Progenitor cell of endocrine pancreas (in vitro differentiated cells): Measurements from ENCODE around the gene PLXDC2. TPM values are rescaled to one million over a fixed set of nuclear protein-coding genes. Genes with fewer than 3 reads are reported as not detected.

Experiments
- DNase-seq: peaks from one replicate; pipeline ENCODE4 v3.0.0; 2021; ENCODE audit warnings: low spot score; ENCODE audit not compliant: unreplicated experiment
- H3K27ac Mint-ChIP-seq: 2 replicates; pipeline ENCODE4 v1.8.0; 2021; ENCODE audit warnings: mild to moderate bottlenecking, moderate library complexity, mixed read lengths
- H3K27me3 Mint-ChIP-seq: 2 replicates; pipeline ENCODE4 v1.8.0; 2021; ENCODE audit warnings: mixed read lengths
- H3K36me3 Mint-ChIP-seq: 2 replicates; pipeline ENCODE4 v1.8.0; 2022; ENCODE audit warnings: mixed read lengths; ENCODE audit not compliant: insufficient read depth
- H3K4me1 Mint-ChIP-seq: 2 replicates; pipeline ENCODE4 v1.8.0; 2021; ENCODE audit warnings: low read depth, mixed read lengths
- H3K4me3 Mint-ChIP-seq: 2 replicates; pipeline ENCODE4 v1.8.0; 2021; ENCODE audit warnings: low read depth, mild to moderate bottlenecking, moderate library complexity, mixed read lengths
- H3K9me3 Mint-ChIP-seq: 2 replicates; pipeline ENCODE4 v1.8.0; 2021; ENCODE audit warnings: low read depth, mixed read lengths
- total RNA-seq: library from RNA; stranded (reverse); gene quantifications from 2 replicates; pipeline ENCODE4 v1.2.1, GENCODE V29; 2021
- TF ChIP-seq, protein P1 (sequence below): fragments of 200-600 bp; sonication (generic); IDR thresholded peaks from one replicate; pipeline ENCODE4 v1.5.0; 2021; ENCODE audit warnings: antibody characterized with exemption, mild to moderate bottlenecking; ENCODE audit not compliant: unreplicated experiment

PLXDC2 gene
- total RNA-seq, 1 donor from 2014 or later = 44.3 TPM

DNA sequence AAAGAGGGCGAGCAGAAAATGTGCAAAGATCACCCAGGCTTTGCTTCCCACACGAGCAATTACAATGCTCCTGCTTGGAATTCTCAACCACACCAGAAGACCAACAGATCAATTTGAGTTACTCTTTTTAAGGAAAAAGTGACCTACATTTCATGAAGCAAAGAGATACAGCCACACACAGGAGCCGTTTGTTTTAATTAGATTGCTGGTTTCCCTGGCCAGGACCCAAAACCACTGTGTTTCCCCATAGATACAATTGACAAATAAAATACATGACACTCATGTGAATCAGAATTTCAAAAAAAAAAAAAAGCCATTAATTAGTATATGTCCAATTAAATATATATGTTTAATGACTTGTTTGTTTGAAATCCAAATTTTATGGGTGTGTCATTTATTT is 458.3 kb downstream of the PLXDC2 start:
- Mint-ChIP-seq H3K9me3 (peaks cover 4% of the 10 kb centered on the region), H3K4me3 (no peak overlapping the region), H3K27me3 (no peaks in the 10 kb centered on the region), H3K36me3 (peaks cover 14% of the 10 kb centered on the region), H3K27ac (no peak overlapping the region), H3K4me1 (peaks cover 40% of the 10 kb centered on the region)
- no peak for DNase-seq
- TF ChIP-seq, protein P1, sequence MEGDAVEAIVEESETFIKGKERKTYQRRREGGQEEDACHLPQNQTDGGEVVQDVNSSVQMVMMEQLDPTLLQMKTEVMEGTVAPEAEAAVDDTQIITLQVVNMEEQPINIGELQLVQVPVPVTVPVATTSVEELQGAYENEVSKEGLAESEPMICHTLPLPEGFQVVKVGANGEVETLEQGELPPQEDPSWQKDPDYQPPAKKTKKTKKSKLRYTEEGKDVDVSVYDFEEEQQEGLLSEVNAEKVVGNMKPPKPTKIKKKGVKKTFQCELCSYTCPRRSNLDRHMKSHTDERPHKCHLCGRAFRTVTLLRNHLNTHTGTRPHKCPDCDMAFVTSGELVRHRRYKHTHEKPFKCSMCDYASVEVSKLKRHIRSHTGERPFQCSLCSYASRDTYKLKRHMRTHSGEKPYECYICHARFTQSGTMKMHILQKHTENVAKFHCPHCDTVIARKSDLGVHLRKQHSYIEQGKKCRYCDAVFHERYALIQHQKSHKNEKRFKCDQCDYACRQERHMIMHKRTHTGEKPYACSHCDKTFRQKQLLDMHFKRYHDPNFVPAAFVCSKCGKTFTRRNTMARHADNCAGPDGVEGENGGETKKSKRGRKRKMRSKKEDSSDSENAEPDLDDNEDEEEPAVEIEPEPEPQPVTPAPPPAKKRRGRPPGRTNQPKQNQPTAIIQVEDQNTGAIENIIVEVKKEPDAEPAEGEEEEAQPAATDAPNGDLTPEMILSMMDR = no peak

DNA sequence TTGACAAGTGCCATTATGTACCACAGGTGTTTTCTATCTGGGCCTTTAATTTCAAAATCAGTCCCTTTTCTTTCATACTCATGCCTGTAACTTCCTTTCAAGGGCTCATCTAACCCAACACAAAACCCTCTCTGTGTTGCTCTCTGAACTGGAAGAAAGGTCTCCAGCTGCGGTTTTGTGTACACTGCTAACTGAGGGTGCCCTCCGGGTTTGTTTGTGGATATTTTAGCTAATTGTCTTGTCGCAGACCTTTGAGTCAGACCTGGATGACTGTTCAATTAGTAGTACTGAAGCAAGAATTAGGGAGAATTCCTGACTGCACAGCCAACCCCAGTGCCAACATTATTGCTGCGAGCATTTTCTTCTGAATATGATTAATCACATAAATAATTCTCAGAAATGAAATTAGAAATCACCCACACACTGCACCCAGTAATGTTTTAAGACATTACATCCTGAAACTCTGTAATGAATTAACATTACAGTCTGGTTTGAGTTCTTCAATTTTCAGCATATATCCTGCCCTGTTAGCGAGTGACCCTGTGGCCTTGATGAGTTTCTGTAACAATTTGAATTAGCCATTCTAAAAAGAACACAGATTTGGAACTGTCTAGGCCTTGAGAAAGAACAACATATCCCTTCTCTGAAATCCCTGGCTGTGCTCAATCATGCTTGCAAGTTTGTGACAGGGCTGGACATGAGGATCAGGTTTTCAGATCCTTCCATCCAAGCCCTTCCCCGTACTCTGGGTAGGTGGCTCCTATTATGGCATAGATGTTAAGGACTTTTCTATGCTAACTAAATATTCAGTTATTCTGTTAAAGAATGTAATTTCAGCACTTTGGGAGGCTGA is 460.1 kb downstream of the PLXDC2 start:
- peaks cover 35% of the 10 kb centered on the region for H3K4me1 Mint-ChIP-seq
- H3K27me3 Mint-ChIP-seq = no peaks in the 10 kb centered on the region
- no peak overlapping the region for H3K4me3 Mint-ChIP-seq
- H3K27ac Mint-ChIP-seq = peak overlapping the region; percentile 54
- H3K36me3 Mint-ChIP-seq = peaks cover 17% of the 10 kb centered on the region
- TF ChIP-seq, protein P1 = no peak
- no peak for DNase-seq
- peaks cover 4% of the 10 kb centered on the region for H3K9me3 Mint-ChIP-seq

DNA sequence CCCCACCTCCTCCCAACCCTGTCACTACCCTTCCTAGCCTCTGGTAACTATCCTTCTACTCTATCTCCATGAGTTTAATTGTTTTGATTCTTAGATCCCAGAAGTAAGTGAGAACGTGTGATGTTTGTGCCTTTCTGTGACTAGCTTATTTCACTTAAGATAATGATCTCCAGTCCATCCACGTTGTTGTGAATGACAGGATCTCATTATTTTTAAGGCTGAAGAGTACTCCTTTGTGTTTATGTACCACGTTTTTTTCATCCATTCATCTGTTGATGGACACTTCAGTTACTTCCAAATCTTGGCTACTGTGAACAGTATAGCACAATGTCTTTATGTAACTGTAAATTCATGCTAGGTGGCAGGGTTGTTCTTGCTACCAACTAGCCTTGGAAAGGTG is 461.6 kb downstream of the PLXDC2 start:
- no peaks in the 10 kb centered on the region for H3K27me3 Mint-ChIP-seq
- TF ChIP-seq, protein P1 = no peak
- peaks cover 25% of the 10 kb centered on the region for H3K4me1 Mint-ChIP-seq
- no peak overlapping the region for H3K27ac Mint-ChIP-seq
- peaks cover 17% of the 10 kb centered on the region for H3K36me3 Mint-ChIP-seq
- H3K4me3 Mint-ChIP-seq = no peak overlapping the region
- DNase-seq = no peak
- H3K9me3 Mint-ChIP-seq = peaks cover 4% of the 10 kb centered on the region

DNA sequence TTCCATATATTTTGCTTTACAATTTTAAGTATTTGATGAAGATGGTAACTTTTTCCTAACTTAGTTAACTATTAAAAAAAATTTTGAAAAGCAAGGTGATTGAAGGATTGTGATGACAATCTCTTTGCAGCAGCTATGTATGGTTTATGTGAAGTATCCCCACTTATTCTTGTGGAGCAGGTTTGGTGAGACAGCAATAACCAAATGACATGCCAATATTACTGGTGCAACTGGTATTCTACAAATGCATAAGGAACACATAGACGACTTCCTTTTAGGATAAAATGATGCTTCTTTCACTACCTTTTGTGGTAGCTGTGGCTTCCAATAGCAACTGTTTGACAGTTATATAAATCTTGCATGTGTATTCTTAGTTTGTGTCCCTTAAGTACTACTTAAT is 465.3 kb downstream of the PLXDC2 start:
- peaks cover 3% of the 10 kb centered on the region for H3K4me1 Mint-ChIP-seq
- DNase-seq = no peak
- no peak overlapping the region for H3K27ac Mint-ChIP-seq
- TF ChIP-seq, protein P1 = no peak
- H3K27me3 Mint-ChIP-seq = no peaks in the 10 kb centered on the region
- H3K9me3 Mint-ChIP-seq = no peaks in the 10 kb centered on the region
- H3K4me3 Mint-ChIP-seq = no peak overlapping the region
- peaks cover 7% of the 10 kb centered on the region for H3K36me3 Mint-ChIP-seq

- Mint-ChIP-seq H3K4me3 (no peak overlapping the region), H3K4me1 (no peaks in the 10 kb centered on the region), H3K9me3 (no peaks in the 10 kb centered on the region), H3K36me3 (no peaks in the 10 kb centered on the region), H3K27ac (no peak overlapping the region), H3K27me3 (no peaks in the 10 kb centered on the region)
- DNase-seq = no peak
- TF ChIP-seq, protein P1 = no peak
These were observed 471.4 kb downstream of the PLXDC2 start for GRCh38 chr10:20287586-20287985.
